Raji (cell line): ENCODE results near the gene LMBRD2.

Experiments
- POLR2A ChIP-seq: IDR thresholded peaks from 2 replicates; pipeline ENCODE4 v1.6.1; 2011; ENCODE audit warnings: low read depth, low read length, control low read depth; ENCODE audit not compliant: insufficient read depth

The LMBRD2 gene

GRCh38 chr5:36170832-36171424, 19.2 kb upstream of the LMBRD2 start:
- no peak for TF ChIP-seq POLR2A

- no peak for TF ChIP-seq POLR2A
Observed at GRCh38 chr5:36168737-36169136, 17.1 kb upstream of the LMBRD2 start.

DNA sequence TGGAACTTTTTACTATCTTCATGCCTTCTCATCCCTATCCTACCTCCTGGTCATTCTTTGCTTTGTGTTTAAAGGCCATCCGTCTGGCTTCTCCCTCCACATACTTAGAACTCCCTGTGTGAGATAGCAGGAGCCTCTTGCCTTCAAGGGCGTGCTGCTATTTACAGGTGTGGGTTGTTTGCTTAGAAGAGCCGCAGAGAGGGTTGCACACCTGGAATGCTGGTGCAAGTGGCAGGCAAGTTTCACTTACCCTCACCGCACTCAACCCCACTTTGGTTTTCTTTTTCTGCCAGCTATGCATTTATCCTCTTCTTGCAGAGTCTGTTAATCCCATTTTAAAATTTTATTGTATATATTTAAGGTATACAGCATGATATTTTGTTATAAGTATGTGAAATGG, 12.8 kb upstream of the LMBRD2 start:
- TF ChIP-seq POLR2A: no peak

DNA sequence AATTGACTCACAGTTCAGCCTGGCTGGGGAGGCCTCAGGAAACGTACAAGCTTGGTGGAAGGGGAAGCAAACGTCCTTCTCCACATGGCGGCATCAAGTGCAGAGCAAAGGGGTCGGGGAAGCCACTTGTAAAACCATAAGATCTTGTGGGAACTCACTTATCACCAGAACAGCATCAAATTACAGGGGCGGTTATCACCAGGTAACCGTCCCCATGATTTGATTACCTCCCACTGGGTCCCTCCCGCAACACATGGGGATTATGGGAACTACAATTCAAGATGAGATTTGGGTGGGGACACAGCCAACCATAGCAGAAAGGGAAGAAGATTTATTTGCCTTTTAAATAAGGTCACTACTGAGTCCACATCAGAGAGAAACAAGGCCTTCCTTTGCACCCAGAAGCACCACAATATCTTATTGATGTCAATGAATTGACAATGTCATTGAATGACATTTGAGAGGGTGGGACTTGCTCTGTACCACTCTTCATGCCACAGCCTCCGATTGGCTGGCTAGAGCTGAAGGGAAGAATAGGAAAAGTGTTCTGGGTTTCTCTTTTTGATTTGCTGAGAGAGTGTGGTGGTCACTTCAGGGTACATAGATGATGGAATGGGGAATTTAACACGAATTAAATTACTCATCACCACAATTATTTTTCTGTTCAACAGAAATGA, 11.3 kb upstream of the LMBRD2 start:
- TF ChIP-seq POLR2A: no peak

- no peak for TF ChIP-seq POLR2A
Observed at GRCh38 chr5:36161361-36161760, 9.7 kb upstream of the LMBRD2 start.

- no peak for TF ChIP-seq POLR2A
Observed at GRCh38 chr5:36160617-36161016, 8.9 kb upstream of the LMBRD2 start.

GRCh38 chr5:36158144-36158543, 6.5 kb upstream of the LMBRD2 start:
- no peak for TF ChIP-seq POLR2A

- no peak for TF ChIP-seq POLR2A
Observed at GRCh38 chr5:36156619-36157018, 4.9 kb upstream of the LMBRD2 start.

- TF ChIP-seq POLR2A: no peak
Observed at GRCh38 chr5:36156121-36156601, 4.5 kb upstream of the LMBRD2 start.

- no peak for TF ChIP-seq POLR2A
Observed at GRCh38 chr5:36155291-36155690, 3.6 kb upstream of the LMBRD2 start.

- no peak for TF ChIP-seq POLR2A
Observed at GRCh38 chr5:36153726-36154125, 2.0 kb upstream of the LMBRD2 start.

DNA sequence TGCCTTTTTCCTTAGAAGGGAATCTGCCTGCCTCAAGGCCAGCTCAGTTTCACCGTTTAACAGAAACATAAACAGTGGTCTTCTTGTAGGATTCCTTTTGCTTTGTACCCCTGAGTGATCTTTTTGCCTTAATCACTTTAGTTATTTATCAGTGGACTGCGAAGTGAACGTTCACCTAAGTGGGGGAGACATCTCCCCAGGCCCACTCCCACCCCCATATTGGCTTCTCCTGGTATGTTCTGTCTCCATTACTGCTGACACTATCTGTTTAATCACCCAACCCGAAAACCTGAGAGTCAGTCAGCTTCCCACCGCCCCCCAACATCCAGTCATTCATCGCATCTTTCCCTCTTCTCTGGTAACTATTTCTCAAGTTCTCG, 1.6 kb upstream of the LMBRD2 start:
- no peak for TF ChIP-seq POLR2A

GRCh38 chr5:36152324-36153297, 924 bp upstream of the LMBRD2 start:
- no peak for TF ChIP-seq POLR2A

DNA sequence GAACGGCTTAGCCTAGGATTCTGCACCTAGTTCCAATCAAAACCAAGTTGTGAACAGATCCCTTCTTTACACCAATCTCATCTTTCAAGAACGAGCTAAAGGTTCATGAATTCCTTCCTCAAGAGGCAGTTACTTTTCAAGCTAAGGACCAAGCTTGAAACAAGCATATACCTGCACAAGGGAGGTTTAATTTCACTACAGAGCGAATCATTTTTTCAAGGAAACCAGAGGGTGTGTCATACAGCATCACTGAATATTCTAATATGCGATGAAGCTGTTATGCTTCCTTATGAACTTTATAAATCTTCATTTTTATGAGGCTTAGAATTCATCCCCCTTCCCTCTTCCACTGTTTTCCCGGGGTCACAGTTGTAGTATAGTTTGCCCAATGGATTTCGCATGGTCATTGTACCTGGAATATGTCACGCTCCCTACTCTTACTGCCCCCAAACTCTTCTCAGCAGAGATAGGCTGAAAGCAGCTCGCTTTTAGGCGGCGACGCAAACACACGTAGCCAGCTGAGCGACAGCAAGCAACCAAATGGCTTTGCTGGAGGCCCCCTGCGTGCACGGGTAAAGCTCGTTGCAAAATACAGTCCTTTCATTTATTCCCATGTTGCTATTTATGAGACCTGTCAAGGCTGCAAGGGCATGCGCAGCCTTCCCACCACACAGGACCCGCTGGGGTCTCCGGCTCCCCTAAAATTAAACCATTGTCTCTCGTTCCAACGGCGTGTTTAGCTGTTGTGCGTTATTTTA, 832 bp downstream of the LMBRD2 start:
- TF ChIP-seq POLR2A: no peak

GRCh38 chr5:36147681-36148080, 4.0 kb downstream of the LMBRD2 start:
- no peak for TF ChIP-seq POLR2A
